GM12874 (cell line): ENCODE measurements around the gene KCNE3.

Experiments used
- CTCF ChIP-seq: IDR thresholded peaks from 2 replicates; pipeline ENCODE4 v1.5.1; 2011; ENCODE audit warnings: low read depth, mild to moderate bottlenecking, control low read depth, low read length, moderate library complexity; ENCODE audit not compliant: insufficient read depth

The KCNE3 gene

DNA sequence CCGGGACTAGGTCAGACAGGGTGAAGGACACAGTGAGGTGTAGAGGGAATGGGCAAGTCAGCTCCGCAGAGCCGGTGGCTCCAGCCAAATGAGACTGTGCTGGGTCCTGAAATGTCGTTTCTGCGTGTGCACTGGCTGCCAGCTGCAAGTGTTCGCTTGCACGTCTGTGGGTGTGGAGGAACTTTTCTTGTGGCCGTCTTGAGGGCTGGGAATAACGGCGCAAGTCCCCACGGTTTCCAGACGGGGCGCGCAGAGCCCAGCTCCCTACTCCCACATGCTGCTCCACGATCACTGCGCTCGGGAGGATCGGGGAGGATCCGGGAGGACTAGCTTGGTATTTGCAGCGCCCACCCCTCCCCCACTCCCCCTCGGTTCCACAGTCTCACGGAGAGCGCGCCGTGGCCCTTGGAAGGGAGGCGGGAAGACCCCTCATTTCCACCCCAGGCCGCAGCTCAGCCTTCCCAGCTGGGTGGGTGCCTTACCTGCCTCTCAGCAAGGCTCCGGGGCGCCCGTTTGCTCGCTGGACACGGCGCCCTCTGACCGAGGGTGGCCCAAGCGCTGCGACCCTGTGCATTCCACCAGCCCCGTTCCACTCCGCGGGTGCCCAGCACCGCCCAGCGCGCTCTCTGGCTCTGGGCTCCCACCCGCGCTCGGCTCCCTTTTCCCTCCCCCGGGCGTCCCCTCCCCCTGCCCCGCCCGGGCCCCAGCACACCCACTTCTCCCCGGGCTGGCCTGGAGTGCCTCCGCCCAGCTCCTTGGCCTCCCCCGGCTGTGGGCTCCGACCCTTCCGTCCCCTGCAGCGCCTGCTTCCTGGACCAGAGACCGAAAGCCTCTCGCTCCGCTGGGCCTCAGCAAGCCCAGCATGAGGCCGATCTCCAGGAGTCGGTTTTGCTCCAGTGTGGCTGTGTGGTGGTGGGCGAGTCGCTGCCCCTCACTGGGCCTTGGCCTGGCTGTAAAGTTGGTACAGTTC is at the start of gene KCNE3:
Gene KCNE3 (minus strand): TSS at position 634 of the 970 bp plus-strand sequence. CDS start 9,986 bp downstream, outside the sequence.
- no peak for TF ChIP-seq CTCF

- TF ChIP-seq CTCF, result no peak
Measured at GRCh38 chr11:74507582-74507981, 40.2 kb upstream of the KCNE3 start.

GRCh38 chr11:74506823-74507222 is 39.5 kb upstream of the KCNE3 start:
- no peak for TF ChIP-seq CTCF

GRCh38 chr11:74505911-74506310 is 38.6 kb upstream of the KCNE3 start:
- TF ChIP-seq CTCF, result no peak

DNA sequence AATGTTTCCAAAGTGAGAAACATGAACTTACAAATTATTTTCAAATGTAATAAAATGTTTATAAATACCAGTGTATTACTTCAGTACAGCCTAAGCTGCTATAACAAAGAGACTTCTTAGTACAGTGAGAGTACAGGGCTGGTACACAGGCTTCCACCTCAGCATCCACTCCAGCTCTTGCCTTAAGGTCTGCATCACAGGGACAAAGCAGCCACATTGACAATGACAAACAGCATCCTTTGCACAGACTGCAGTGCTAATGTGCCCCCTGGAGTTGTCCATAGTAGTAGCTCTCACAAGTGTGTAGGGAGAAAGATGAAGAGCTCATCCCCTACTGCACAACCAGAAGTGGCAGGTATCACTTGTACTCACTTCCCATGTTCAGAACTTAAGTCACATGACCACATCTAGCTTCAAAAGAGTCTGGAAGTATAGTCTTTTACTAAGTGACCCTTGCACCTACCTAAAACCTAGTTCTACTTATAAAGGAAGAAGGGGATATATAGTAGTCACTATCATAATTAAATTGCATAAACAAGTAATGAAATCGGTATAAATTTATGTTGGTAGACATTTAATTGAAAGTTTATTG is 36.8 kb upstream of the KCNE3 start:
- no peak for TF ChIP-seq CTCF

GRCh38 chr11:74494916-74495315 is 27.6 kb upstream of the KCNE3 start:
- no peak for TF ChIP-seq CTCF

GRCh38 chr11:74493791-74494630 is 26.7 kb upstream of the KCNE3 start:
- no peak for TF ChIP-seq CTCF
